GM19395 (cell line): Measurements from ENCODE around the gene HDAC8.

Experiments used
- ATAC-seq: cut with Tn5 transposase; IDR thresholded peaks from one replicate; pipeline ENCODE4 v1.9.1; 2021; ENCODE audit warnings: mild to moderate bottlenecking, moderate library complexity; ENCODE audit not compliant: unreplicated experiment

The HDAC8 gene

DNA sequence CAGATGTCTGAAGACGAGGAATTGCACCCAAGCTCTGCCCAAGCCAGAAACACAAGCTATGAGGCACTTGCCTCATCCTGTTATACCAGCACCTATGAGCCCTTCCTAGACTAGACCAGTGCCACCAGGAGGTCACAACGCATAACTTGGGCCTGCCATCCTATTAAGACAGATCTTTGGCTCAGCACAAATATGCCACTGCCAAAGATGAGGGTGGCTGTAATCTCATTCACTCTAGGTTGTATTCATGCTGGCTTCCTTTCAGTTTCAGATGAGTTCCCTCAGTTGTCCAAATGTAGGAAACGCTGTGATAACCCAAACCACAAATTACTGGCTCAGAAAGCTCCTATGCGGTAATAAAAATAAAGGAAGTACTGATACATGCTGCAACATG, 190.4 kb downstream of the HDAC8 start:
- ATAC-seq: no peak

- no peak for ATAC-seq
These were observed 191.0 kb downstream of the HDAC8 start for GRCh38 chrX:72381439-72382201.

DNA sequence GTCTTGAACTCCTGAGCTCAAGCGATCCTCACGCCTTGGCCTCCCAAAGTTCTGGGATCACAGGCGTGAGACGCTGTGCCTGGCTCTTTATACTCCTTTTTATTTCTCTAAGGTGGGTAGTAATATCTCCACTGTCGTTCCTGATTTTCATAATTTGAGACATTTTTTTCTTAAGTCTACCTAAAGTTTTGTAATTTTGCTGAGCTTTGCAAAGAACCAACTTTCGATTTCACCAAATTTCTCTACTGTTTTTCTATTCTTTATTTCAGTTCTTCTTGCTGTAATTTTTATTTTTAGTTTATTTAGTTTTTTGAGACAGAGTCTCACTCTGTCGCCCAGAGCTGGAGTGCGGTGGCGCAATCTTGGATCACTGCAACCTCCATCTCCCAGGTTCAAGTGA, 196.5 kb downstream of the HDAC8 start:
- ATAC-seq: no peak

DNA sequence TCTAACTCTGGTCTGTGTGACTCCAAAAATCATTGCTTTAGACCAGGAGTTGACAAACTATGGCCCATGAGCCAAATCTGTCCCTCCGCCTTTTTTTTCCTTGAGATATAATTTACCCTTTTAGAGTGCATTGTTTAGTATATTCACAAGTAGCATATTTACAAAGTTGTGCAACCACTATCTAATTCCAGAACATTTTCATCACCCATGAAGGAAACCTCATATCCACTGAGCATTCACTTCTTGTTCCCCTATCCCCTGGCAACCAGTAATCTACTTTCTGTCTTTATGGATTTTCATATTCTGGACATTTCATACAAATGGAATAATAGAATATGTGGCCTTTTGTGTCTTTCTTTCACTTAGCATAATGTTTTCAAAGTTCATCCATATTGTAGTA, 199.5 kb downstream of the HDAC8 start:
- ATAC-seq: no peak

GRCh38 chrX:72372735-72373134, 199.9 kb downstream of the HDAC8 start:
- no peak for ATAC-seq

DNA sequence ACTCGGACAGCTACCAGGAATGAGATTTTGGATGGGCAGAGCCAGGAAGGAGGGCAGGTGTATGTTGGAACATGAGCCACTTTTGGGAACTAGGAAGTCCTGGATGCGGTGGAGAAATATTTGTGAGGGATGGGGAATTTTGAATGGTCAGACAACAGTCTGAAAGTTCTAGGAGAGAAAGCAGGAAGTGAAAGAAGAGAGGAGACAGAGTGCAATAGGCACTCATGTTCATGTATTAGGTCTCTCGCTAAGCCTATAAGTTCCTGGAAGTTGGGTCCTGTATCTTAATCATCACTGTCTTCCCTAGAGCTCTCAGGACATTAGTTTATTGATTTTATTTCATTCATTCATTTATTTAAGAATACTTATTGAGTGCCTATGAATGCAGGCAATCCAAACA, 201.2 kb downstream of the HDAC8 start:
- ATAC-seq: no peak

DNA sequence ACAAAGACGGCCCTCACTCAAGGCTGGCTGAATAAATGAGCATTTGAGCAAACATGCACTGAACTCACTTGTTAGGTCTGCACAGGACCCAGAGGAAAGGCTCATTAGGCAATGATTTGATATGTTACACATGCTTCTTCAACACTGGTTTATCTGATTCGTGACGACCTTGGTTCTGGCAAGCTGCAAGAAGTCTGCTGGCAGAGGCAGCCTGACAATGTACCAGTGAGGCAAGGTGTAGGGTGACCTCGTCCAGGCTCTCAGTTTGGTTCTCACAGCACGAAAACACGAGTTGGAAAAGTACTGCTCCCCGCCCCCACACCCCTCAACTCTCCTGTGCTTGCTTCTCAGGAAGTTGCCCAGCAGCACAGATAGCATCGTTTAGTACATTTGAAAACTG, 203.8 kb downstream of the HDAC8 start:
- no peak for ATAC-seq

GRCh38 chrX:72367516-72367915, 205.1 kb downstream of the HDAC8 start:
- ATAC-seq: no peak

DNA sequence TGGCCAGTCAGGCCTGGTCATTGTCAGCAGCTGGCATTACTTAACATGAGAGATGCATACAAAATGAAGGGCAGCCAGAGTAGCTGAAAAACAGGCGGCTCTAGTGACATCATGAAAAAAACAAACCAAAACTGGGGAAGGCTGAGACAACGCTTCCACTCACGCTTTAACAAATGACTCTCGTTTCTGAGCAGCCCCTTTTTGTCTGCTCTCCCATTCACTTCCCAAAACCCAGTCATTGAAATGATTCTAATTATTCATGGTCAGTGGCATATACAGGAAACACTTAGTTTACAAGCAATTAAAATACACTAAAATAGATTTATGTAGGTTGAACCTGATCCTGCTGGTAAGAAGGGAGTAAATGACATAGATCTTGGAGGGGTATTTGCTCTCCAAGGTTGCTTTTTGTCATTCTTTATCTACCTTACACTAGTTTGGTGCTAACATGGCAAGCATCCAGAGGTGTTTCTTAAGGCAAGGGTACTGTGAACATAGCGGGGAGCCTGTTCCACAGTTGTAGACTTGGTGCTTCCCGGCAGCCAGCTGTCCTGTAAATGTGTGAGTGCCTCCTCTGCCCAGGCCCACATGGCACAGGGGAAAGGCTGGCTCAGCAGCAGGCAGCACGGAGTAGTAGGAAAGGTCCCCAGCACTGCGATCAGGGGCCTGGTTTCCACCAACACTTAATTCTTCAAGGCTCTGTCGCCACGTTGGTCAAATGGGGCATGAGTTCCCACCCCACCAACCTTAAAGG, 205.8 kb downstream of the HDAC8 start:
- ATAC-seq: no peak

- ATAC-seq: no peak
These were observed 206.5 kb downstream of the HDAC8 start for GRCh38 chrX:72366178-72366577.

GRCh38 chrX:72365126-72365525, 207.5 kb downstream of the HDAC8 start:
- no peak for ATAC-seq

DNA sequence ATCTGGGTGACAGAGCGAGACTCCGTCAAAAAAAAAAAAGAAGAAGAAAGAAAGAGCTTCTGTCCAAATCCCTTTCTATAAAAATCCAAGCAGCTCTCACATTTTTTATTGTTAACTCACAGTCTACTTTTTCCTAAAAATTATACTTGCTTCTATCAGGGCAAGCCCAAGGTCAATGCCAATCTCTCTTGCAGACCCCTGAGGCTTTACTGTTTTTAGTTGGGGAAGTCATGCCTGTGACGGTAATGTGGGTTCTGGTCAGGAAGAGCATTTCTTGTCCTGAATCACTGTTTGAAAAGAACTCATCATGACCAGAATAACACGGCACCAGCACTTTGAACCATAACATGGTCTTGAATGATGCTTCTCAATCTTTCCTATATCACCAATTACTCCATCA, 212.3 kb downstream of the HDAC8 start:
- ATAC-seq: no peak

- ATAC-seq: no peak
These were observed 214.3 kb downstream of the HDAC8 start for GRCh38 chrX:72358313-72358712.

DNA sequence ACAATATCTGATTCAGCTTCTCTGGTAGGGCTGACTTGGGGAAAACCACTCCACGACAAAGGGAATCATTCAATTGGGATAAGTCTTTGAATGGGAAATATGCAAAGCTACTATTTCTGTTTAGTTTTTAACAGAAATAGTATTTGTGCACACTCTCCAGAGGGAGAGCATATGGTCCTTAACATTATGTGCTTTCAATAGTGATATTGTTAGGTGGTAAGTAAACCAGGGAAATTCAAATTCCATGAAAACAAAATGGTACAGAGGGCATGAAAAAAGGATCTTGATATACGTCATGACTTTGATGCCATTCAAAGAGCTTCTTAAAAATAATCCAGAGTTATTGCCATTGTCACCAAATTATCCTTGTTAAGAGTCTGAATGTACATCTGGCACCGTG, 219.9 kb downstream of the HDAC8 start:
- no peak for ATAC-seq

DNA sequence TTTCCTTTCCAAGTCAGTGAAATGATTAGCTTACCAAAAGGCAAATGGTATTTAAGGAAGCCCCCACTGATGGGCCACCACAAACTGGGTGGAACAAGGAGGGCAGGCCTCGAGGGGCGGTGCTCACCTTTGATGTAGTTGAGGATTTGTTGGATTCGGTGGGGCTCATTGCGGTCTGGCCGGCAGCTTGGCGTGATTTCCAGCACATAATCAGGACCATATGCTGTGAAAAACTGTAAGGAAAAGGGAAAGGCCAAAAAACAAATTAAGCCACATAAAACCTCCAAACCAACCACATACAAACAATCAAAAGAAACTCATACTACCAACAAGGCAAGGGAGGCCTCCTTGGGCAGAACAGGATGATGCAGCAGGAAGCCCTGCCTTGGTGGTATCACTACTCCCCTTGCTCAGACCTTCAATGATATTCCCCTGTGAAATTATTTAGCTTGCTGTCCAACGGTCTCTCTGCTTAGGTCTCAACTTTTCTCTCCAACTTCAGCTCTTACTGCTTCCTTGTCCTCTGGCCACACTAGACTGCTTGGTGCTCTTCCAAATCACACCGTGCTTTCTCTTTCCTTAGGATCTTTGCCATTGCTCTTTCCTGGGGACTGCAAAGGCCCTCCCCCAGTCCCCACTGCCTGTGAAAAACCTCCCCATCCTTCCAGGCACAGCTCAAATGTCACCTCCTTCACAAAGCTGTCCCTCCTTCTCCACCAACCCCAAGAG, 220.9 kb downstream of the HDAC8 start:
- ATAC-seq: no peak

GRCh38 chrX:72349190-72349589, 223.5 kb downstream of the HDAC8 start:
- peak; percentile 96 for ATAC-seq

DNA sequence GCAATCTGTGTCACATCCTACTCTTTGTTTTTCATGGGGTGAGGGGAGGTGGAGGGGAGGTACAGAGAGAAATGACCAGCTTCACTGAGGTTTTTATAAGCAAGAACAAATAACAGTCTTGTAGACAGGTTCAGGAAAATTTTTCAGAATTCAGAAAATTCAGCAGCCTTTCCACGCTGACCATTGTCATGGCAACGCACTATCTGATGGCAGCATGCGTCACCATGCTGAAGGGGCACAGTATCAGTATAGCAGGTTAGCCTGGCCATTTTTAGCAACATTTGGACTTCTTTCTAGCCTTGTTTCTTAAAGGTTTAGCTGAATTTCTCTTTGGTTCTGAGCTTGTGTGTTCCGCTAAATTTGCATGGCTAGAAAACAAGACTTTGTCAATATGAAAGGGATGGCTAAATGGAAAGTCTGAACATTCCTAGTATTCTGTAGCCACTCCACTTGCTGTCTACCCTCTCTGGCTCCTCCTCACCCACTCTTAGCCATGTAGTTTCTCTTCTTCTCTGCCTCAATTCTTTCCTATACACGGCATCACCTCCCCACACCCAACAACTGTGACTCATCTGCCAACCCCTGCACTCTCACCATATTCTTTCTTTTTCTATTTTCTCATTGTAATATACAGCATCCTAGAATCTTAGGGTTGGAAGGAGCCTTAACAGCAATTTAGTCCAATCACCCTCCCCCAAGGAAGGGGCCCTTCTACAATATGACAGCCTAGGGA, 224.2 kb downstream of the HDAC8 start:
- ATAC-seq: no peak

DNA sequence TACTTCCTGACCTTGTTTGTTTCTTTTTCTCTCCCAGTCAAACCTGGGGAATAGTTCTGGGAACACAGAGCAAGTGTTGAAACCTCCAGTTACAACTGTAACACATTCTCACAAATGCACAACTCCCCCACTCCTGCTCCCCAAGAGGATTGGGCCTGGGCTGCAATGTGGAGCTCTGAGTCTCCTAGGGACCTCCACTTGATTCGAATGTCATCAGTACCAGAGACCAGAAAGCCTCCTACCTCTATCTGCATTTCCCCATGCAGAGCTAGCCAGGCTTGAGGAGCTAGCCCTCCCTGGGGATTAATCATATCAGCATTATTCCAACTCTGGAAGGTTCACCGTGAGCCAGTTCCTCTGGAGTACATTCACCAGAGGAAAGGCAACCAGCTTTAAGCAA, 225.3 kb downstream of the HDAC8 start:
- no peak for ATAC-seq

DNA sequence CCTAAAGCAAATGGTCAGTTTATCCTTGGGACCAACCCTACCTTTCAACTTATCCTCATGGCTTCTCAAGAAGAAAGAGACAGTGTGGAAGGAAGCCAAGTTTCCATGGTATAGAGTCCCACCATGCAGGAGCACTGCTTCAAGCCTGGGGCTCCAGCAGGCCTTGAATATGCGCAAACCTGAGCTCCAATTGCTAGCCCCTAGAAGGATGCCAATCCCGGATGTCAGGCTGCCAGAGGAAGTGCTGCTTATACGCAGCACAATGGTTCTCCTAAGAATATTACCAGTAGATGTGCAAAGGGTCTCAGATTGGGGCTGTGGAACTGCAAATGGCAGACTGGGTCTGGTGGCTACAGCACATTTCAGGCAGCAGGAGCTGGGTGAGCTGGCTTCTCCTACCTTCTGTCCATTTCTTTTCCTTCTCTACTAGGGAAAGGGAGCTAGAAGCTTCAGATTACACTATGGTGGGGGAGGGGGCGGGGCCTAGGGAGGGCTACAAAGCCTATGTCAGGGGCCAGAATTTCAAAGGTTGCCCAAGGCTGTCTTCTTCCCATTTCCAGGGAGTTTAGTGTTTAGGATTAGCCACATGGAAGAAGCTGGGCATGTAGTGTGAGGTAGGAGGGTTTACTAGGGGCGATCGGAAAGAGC, 226.2 kb downstream of the HDAC8 start:
- no peak for ATAC-seq

DNA sequence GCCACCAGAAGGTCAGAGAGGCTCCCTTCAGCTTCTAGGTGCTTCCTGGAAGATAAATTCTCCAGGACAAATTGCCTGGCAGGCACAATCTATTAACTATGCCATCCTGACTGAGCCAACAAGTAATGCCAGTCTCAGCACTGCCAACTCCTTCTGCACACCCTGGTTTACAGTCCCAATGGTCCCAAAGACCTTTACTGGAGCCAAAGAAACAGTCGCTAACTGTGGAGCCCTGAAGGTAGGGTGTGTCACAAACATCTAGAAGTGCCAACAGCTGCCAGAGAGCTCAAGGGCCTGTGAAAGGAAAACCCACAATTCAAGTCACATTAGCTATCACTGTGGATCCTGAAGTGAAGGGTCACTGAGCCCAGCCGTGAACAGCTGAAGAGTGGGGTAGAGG, 232.0 kb downstream of the HDAC8 start:
- ATAC-seq: no peak

GRCh38 chrX:72340041-72340440, 232.6 kb downstream of the HDAC8 start:
- no peak for ATAC-seq
